Measurements from ENCODE around the gene BRSK2.

- TF ChIP-seq CTCF (IDR thresholded peaks at IDR 0.05; ENCODE audit: insufficient read depth, low read depth, low read length) = no peak
- TF ChIP-seq EZH2 (IDR thresholded peaks at IDR 0.05; ENCODE audit: insufficient read depth, low read length) = no peak
Observed at GRCh38 chr11:1381793-1382425, 7.8 kb upstream of the BRSK2 start.
